ENCODE data around the gene NCF2. TPM values are rescaled to one million over a fixed set of nuclear protein-coding genes. Genes with fewer than 3 reads are reported as not detected.

Gene NCF2
- total RNA-seq, 6 experiments from 2014 or later, result 0.61 to 2.8 (median 1.5) TPM

DNA sequence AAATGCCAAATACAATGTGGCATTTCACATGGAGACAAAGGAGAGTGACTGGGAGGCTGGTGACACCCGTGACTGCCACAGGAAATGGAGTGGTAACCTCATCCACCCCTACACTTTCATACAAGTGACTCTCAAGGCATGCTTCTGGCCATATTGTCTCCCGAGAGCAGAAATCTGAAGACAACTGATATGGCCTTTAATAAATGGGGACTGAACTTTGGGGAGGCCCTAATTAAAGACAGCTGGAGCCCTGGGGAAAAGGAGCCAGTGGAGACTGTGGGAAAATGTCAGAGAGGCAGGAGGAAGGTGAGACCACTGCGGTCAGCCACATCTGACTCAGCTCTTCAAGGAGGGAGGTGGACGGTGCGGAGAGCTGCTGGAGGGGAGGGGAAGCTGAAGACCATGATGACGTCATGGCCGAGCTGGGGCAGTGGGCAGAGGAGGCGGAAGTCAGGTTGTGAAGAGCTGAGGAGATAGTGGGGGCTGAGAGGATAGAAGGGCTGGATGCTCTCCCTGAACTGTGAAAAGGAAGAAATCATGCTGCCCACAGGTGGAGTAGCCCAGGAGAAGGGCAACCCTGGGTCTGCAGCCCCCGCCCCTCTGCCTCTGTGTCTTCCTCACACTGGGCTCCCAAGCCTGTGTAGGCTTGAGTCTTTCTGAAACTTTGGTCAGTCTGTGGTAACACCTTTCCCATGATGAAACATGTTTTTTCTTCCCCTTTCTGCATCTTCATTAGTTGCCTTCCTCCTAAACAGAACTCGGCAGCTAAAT is 14.0 kb upstream of the NCF2 start:
- Mint-ChIP-seq H3K27ac (peak overlapping the region; percentile 64), H3K9me3 (no peaks in the 10 kb centered on the region), H3K27me3 (ENCODE audit: insufficient read depth) (no peaks in the 10 kb centered on the region; the same call in none of the 2 replicates), H3K4me1 (ENCODE audit: low read depth) (peaks cover 76% of the 10 kb centered on the region), H3K4me3 (peak overlapping the region; percentile 14; the same call in 1 of the 2 replicates), H3K36me3 (ENCODE audit: low read depth) (no peaks in the 10 kb centered on the region)
- TF ChIP-seq, protein P1, sequence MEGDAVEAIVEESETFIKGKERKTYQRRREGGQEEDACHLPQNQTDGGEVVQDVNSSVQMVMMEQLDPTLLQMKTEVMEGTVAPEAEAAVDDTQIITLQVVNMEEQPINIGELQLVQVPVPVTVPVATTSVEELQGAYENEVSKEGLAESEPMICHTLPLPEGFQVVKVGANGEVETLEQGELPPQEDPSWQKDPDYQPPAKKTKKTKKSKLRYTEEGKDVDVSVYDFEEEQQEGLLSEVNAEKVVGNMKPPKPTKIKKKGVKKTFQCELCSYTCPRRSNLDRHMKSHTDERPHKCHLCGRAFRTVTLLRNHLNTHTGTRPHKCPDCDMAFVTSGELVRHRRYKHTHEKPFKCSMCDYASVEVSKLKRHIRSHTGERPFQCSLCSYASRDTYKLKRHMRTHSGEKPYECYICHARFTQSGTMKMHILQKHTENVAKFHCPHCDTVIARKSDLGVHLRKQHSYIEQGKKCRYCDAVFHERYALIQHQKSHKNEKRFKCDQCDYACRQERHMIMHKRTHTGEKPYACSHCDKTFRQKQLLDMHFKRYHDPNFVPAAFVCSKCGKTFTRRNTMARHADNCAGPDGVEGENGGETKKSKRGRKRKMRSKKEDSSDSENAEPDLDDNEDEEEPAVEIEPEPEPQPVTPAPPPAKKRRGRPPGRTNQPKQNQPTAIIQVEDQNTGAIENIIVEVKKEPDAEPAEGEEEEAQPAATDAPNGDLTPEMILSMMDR (IDR thresholded peaks at IDR 0.05), result no peak
- peak; percentile 87 for DNase-seq

DNA sequence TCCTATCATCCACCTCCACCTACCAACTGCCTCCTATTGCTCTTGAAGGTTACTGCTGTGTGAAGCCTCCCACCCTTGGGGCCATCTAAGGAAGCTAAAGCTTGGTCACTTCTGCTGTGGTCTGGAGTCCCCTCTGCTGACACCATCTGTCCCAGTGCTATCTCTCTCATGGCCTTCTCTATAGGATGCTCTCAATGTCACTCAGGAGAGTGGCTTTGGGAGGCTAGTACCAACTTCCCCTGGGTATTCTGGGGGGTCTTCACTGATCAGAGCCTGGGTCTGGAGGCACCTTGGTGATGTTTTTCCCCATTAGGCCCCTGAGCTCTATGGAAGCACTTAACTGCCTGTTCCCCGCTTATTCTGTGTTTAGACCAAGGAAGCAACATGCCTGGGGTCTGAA is 12.3 kb upstream of the NCF2 start:
- H3K36me3 Mint-ChIP-seq (ENCODE audit: low read depth), result no peaks in the 10 kb centered on the region
- H3K4me3 Mint-ChIP-seq, result no peak overlapping the region
- TF ChIP-seq, protein P1 (IDR thresholded peaks at IDR 0.05), result no peak

DNA sequence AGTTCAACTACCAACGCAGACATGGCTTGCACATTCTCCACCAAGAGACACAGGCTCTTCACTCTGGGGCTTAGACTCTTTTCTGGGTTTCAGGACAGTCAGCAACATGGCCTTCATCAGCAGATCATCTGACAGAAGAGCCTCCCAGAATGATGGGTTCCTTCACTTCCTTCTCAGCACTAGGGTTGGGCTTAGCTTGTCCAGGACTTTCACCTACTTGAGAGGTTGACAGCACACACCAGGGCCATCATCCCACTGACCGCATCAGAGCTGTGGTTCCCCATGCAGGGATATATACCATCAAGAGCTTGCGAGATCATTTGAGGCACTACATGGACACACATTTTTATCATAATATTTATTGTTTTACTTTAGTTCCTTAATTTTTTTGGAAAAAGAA is 10.4 kb upstream of the NCF2 start:
- no peaks in the 10 kb centered on the region for H3K36me3 Mint-ChIP-seq (ENCODE audit: low read depth)

More for the DNA sequence above, 12.3 kb upstream of the NCF2 start:
- Mint-ChIP-seq H3K9me3 (no peaks in the 10 kb centered on the region), H3K27me3 (ENCODE audit: insufficient read depth) (no peaks in the 10 kb centered on the region; the same call in none of the 2 replicates), H3K4me1 (ENCODE audit: low read depth) (peaks cover 75% of the 10 kb centered on the region), H3K27ac (peak overlapping the region; percentile 33; the same call in 1 of the 2 replicates)
- no peak for DNase-seq

DNA sequence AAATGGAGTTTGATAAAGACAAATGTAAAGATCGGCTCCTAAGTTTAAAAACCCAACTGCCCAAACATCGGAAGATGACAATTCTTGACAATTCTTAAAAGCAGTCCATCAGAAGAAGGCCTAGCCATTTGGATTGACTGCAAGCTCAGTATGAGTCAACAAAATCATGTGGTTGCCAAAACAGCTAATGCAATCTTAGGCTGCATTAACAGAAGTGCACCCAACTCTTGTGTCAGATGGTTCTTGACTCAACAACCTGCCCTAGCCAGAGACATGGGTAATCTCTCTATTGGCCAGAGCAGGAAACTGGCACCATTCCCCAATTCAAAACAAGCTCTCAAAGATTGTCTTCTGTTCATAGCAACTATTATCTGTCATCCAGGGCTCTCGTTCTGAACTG is 9.9 kb upstream of the NCF2 start:
- no peaks in the 10 kb centered on the region for H3K36me3 Mint-ChIP-seq (ENCODE audit: low read depth)
- no peak overlapping the region for H3K4me3 Mint-ChIP-seq
- H3K27ac Mint-ChIP-seq, result peak overlapping the region; percentile 60
- no peaks in the 10 kb centered on the region; the same call in none of the 2 replicates for H3K27me3 Mint-ChIP-seq (ENCODE audit: insufficient read depth)
- H3K4me1 Mint-ChIP-seq (ENCODE audit: low read depth), result peaks cover 67% of the 10 kb centered on the region
- DNase-seq, result peak; percentile 83
- no peaks in the 10 kb centered on the region for H3K9me3 Mint-ChIP-seq
- TF ChIP-seq, protein P1 (IDR thresholded peaks at IDR 0.05), result no peak

More for the DNA sequence above, 10.4 kb upstream of the NCF2 start:
- no peaks in the 10 kb centered on the region for H3K9me3 Mint-ChIP-seq
- H3K4me3 Mint-ChIP-seq, result no peak overlapping the region
- H3K27ac Mint-ChIP-seq, result peak overlapping the region; percentile 60
- no peak for DNase-seq
- peaks cover 72% of the 10 kb centered on the region for H3K4me1 Mint-ChIP-seq (ENCODE audit: low read depth)
- TF ChIP-seq, protein P1 (IDR thresholded peaks at IDR 0.05), result no peak
- no peaks in the 10 kb centered on the region; the same call in none of the 2 replicates for H3K27me3 Mint-ChIP-seq (ENCODE audit: insufficient read depth)

DNA sequence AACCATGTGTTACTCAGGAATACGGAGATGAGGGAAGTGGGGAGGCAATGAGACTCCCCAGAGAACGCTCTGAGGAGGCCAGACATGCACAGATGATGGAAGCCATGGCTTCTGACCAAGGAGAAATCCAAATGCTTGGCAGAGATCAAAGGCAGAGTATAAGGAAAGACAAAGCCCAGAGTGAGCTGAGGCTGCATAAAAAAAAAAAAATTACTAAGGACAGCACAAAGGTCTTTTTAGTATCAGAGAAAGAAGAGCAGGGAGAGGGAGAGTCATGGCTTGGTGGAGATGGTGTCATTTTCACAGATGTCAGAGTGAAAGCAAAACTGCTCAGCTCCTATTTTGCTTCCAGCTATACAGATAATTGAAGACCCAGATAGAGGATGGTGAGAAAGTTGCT is 8.1 kb upstream of the NCF2 start:
- Mint-ChIP-seq H3K4me3 (no peak overlapping the region), H3K36me3 (ENCODE audit: low read depth) (no peaks in the 10 kb centered on the region), H3K27ac (no peak overlapping the region; the same call in 1 of the 2 replicates), H3K27me3 (ENCODE audit: insufficient read depth) (no peaks in the 10 kb centered on the region; the same call in none of the 2 replicates), H3K9me3 (no peaks in the 10 kb centered on the region), H3K4me1 (ENCODE audit: low read depth) (peaks cover 50% of the 10 kb centered on the region)
- DNase-seq, result no peak
- TF ChIP-seq, protein P1 (IDR thresholded peaks at IDR 0.05), result no peak

All from HFFc6 (cell line).